Measurements from ENCODE around the gene ABCB8.
A peak's percentile ranks its signal among the peaks of the same experiment; 100 is the strongest.

ABCB8 gene

GRCh38 chr7:151076863-151077704 lies 48.8 kb downstream of the ABCB8 start:
- DNase-seq = peak; percentile 37

GRCh38 chr7:151077705-151078232 lies 49.5 kb downstream of the ABCB8 start:
- peak; percentile 38 for DNase-seq

GRCh38 chr7:151078233-151079040 lies 50.2 kb downstream of the ABCB8 start:
- DNase-seq = no peak

GRCh38 chr7:151079199-151079910 lies 51.1 kb downstream of the ABCB8 start:
- DNase-seq = no peak

- DNase-seq = no peak
Observed at GRCh38 chr7:151080067-151080521, 51.8 kb downstream of the ABCB8 start.

- peak; percentile 45 for DNase-seq
Observed at GRCh38 chr7:151080522-151081169, 52.4 kb downstream of the ABCB8 start, which contains the start of gene FASTK. TSS of gene FASTK (minus strand) at chr7:151080809. CDS start at chr7:151080766, 43 bp downstream.

GRCh38 chr7:151081170-151082101 lies 53.2 kb downstream of the ABCB8 start:
- no peak for DNase-seq

GRCh38 chr7:151082141-151083070 lies 54.2 kb downstream of the ABCB8 start:
- DNase-seq = no peak

GRCh38 chr7:151083071-151083823 lies 55.0 kb downstream of the ABCB8 start, which contains the start of gene TMUB1:
TSS of gene TMUB1 (minus strand) at chr7:151083493. CDS start at chr7:151082563, 930 bp downstream.
- DNase-seq = peak; percentile 12

- DNase-seq = no peak
Observed at GRCh38 chr7:151083824-151084160, 55.5 kb downstream of the ABCB8 start.

- no peak for DNase-seq
Observed at GRCh38 chr7:151085329-151085690, 57.1 kb downstream of the ABCB8 start.

- DNase-seq = peak; percentile 18
Observed at GRCh38 chr7:151085691-151086620, 57.7 kb downstream of the ABCB8 start, which contains the start of gene AGAP3. TSS of gene AGAP3 (plus strand) at chr7:151086475. CDS start at chr7:151086742, 267 bp downstream.

GRCh38 chr7:151086802-151087244 lies 58.6 kb downstream of the ABCB8 start:
- no peak for DNase-seq

GRCh38 chr7:151087245-151088018 lies 59.2 kb downstream of the ABCB8 start:
- no peak for DNase-seq

GRCh38 chr7:151088019-151088855 lies 60.0 kb downstream of the ABCB8 start:
- no peak for DNase-seq

All from DMS79 treated with DMSO at 0.1 percent for 48 hours (cell line).